Effector memory CD4-positive, alpha-beta T cell (primary cell): ENCODE measurements around the gene CAMK2N2.

Experiments used
- DNase-seq, 3 donors: peaks; one replicate each; pipeline ENCODE4 v3.0.0-alpha.2; 2020
- H3K27ac ChIP-seq: 2 replicates; pipeline ENCODE4 v1.7.0; 2013; ENCODE audit warnings: mild to moderate bottlenecking, low read length, moderate library complexity; ENCODE audit not compliant: insufficient read depth, poor library complexity, severe bottlenecking
- H3K27me3 ChIP-seq: replicated peaks from 2 replicates; pipeline ENCODE4 v1.7.0; 2013; ENCODE audit warnings: mild to moderate bottlenecking, low read length; ENCODE audit not compliant: insufficient read depth, control insufficient read depth, poor library complexity, severe bottlenecking
- H3K36me3 ChIP-seq: 2 replicates; pipeline ENCODE4 v1.7.0; 2013; ENCODE audit warnings: mild to moderate bottlenecking, low read length, moderate library complexity; ENCODE audit not compliant: control insufficient read depth, insufficient read depth
- H3K4me1 ChIP-seq: 2 replicates; pipeline ENCODE4 v1.7.0; 2013; ENCODE audit warnings: low read length, mild to moderate bottlenecking; ENCODE audit not compliant: control insufficient read depth, insufficient read depth, poor library complexity, severe bottlenecking
- H3K4me3 ChIP-seq: 2 replicates; pipeline ENCODE4 v1.7.0; 2013; ENCODE audit warnings: low read length, low read depth, mild to moderate bottlenecking; ENCODE audit not compliant: insufficient read depth, poor library complexity, severe bottlenecking
- H3K9me3 ChIP-seq: 2 replicates; pipeline ENCODE4 v1.7.0; 2013; ENCODE audit warnings: mild to moderate bottlenecking, low read length, moderate library complexity; ENCODE audit not compliant: control insufficient read depth

The CAMK2N2 gene

DNA sequence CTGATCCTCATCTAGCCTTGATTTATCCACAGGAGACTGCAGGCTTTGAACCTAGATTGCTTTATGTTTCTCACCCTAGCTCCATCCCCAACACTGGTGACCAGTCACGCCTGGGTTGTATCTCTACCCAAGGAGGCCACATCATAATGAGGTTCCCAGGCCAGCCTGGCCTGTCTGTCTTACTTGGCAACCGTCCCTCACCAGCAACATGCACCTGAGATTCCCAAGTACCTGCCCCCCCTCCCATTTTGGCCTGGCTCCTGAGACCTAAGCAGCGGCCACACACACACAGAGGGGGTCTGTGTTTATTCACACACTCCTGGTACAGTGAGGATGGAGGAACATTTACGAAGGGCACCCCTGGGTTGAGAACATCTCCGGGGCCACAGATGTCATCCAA, 2.4 kb downstream of the CAMK2N2 start:
- H3K4me1 ChIP-seq, result peaks cover 24% of the 10 kb centered on the region
- H3K4me3 ChIP-seq, result no peak overlapping the region
- no peaks in the 10 kb centered on the region for H3K9me3 ChIP-seq
- no peak for DNase-seq
- H3K36me3 ChIP-seq, result no peaks in the 10 kb centered on the region
- peaks cover 3% of the 10 kb centered on the region for H3K27me3 ChIP-seq
- H3K27ac ChIP-seq, result no peak overlapping the region

DNA sequence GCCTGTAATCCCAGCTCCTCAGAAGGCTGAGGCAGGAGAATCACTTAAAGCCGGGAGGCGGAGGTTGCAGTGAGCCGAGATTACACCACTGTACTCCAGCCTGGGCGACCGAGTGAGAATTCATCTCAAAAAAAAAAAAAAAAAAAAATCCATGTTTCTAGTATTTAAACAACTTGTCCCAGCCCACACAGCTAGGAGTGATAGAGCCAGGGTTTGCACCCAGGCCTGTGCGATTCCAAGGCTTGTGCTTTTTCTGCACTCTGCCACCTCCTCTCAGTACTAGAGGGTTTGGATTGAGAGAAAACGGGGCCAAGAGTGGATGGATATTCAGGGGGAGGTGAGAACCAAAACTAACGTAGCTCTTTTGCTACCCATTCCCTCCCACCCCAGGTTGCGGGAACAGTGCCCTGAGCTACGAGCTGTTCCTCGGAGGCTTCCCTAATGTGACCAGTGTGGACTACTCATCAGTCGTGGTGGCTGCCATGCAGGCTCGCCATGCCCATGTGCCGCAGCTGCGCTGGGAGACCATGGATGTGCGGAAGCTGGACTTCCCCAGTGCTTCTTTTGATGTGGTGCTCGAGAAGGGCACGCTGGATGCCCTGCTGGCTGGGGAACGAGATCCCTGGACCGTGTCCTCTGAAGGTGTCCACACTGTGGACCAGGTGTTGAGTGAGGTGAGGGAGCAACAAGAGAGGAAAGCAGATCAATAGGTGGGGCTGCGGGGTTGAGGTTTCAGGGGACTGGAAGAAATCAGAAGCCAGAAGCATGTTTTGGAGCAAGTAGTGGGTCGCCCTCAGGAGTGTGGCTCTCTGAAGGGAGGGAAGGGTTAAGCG, 4.1 kb downstream of the CAMK2N2 start:
- no peak overlapping the region for H3K27ac ChIP-seq
- DNase-seq, result no peak

GRCh38 chr3:184255291-184256039, 5.9 kb downstream of the CAMK2N2 start:
- no peak for DNase-seq
- Histone ChIP-seq H3K27ac (no peak overlapping the region), H3K9me3 (no peaks in the 10 kb centered on the region), H3K4me1 (peaks cover 4% of the 10 kb centered on the region), H3K4me3 (no peak overlapping the region), H3K36me3 (no peaks in the 10 kb centered on the region), H3K27me3 (peaks cover under 1% of the 10 kb centered on the region)

More for the DNA sequence above, 4.1 kb downstream of the CAMK2N2 start:
- H3K9me3 ChIP-seq, result no peaks in the 10 kb centered on the region
- no peaks in the 10 kb centered on the region for H3K36me3 ChIP-seq
- H3K4me3 ChIP-seq, result no peak overlapping the region
- peaks cover 3% of the 10 kb centered on the region for H3K27me3 ChIP-seq
- H3K4me1 ChIP-seq, result peaks cover 17% of the 10 kb centered on the region

DNA sequence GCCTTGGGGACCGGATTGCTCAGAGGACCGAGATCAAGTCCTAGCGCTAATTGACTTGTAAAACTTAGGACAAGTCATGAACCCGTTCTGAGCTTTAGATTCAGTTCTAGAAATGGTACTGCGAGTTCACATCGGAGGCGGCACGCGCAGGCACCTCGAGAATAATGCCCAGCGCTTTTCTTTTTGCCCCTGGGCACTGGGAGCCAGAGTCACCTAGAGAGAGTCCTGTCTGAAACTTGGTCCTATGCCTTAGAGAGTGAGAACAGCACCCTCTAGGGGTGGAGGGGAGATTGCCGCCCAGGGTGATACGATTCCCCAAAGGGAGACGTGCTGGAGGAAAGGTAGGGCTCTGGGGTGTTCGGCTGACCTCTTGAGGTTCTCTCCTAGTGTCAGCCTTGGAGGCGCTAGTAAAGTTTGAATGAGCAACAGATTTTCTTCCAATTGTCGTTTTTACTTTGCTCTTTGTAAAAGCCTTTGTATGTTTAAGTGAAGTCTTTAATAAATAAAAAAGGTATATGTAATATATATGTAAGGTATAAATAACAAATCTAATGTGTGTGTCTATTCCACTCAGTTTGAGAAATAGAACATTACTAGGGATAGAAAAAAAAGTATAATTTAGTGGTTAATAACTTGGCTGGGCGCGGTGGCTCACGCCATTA, 11.1 kb downstream of the CAMK2N2 start:
- peaks cover 4% of the 10 kb centered on the region for H3K36me3 ChIP-seq
- H3K27me3 ChIP-seq, result no peaks in the 10 kb centered on the region
- no peaks in the 10 kb centered on the region for H3K9me3 ChIP-seq
- peaks cover 3% of the 10 kb centered on the region for H3K4me1 ChIP-seq
- DNase-seq, result peak; percentile 66 to 83 (median 81)
- peak overlapping the region; percentile 56 for H3K27ac ChIP-seq
- peak overlapping the region; percentile 82 for H3K4me3 ChIP-seq

DNA sequence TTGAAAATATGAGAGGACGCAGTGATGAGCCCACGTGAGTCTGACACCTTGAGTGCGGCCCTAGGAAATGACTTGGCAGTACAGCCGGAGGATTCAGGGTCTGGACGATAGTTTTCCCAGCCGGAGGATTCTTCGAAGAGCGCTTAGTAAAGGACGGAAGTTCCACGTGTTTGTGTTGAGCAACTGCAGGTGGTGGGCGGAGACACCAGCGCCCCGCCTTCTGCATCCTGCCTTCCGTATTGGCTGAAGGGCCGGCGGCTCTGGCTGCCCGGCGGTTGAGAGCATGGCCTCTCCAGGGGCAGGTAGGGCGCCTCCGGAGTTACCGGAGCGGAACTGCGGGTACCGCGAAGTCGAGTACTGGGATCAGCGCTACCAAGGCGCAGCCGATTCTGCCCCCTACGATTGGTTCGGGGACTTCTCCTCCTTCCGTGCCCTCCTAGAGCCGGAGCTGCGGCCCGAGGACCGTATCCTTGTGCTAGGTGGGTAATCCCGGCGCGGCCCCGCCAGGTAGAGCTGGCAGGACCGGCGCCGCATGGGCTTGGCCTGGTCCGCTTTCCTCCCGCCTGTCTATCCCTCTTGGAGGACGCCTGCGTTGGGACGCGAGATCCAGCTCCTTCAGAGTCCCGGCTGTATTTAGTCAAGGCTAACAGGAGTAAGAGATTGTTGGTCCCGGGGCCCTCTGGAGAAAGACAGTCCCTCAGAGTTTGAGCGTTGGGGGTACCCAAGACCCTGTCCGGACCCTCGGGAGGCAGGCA, 11.8 kb downstream of the CAMK2N2 start, which contains the start of gene EEF1AKMT4:
Gene EEF1AKMT4, plus strand, starts transcription at position 261 of the 755 bp plus-strand sequence. Its CDS starts 23 bp downstream, at position 284.
- Histone ChIP-seq H3K4me3 (peak within 1 kb of the TSS; percentile 82), H3K9me3 (no peaks in the 10 kb centered on the region), H3K36me3 (peaks cover 11% of the 10 kb centered on the region), H3K27ac (peak within 1 kb of the TSS; percentile 71), H3K27me3 (no peaks in the 10 kb centered on the region), H3K4me1 (peaks cover 3% of the 10 kb centered on the region)
- peak; percentile 93 to 95 (median 94) for DNase-seq

DNA sequence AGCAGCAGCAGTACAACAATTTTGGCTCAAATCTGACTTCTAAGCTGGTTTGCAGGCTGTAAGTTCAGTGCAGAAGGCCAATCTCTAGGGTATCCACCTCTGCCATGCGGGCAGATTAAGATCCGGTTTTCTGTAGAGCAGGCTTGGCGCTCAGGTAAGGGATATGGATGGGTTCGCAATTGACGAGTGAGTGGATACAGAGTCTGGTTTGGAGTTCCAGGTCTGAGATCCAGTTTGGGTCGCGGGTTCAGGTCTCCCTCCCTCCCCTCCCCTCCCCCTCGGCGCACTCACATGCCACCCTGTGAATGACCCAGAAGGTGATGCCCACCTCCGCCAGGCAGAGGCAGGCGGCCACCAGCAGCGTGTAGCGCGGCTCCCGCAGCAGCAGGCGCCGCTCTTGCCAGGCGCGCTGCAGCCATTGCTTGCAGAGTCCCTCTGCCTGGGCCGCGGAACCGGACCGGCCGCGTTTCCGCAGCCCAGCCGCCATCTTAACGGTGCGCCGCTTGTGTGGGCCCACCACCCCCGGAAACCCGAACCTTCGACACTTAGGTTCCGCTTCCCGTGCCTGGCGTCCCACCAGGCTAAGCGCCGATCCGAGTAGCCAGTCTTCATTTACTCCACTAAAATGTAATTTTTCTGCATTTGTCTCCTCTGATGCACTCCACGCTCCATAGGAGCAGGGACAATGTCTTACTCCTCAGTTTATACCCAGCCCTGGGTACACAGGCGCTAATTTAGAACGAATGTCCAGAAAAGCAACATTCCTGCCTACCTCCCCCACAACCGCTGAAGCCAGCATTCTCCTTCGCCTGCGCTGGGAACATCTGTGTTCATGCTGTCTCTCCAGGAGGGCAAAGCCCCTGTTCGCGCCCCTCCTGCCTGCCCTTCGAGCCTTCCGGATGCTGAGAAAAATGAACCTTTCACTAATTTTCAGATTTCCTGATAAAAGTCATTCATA, 12.6 kb downstream of the CAMK2N2 start, which contains the start of gene ALG3:
Gene ALG3, minus strand, starts transcription at position 509 of the 958 bp plus-strand sequence. Its CDS starts 22 bp downstream, at position 487.
- peaks cover 3% of the 10 kb centered on the region for H3K4me1 ChIP-seq
- H3K27ac ChIP-seq, result peak within 1 kb of the TSS; percentile 71
- peak within 1 kb of the TSS; percentile 82 for H3K4me3 ChIP-seq
- H3K9me3 ChIP-seq, result no peaks in the 10 kb centered on the region
- no peaks in the 10 kb centered on the region for H3K27me3 ChIP-seq
- DNase-seq, result peak; percentile 73 to 79 (median 73)
- H3K36me3 ChIP-seq, result peaks cover 20% of the 10 kb centered on the region

- H3K4me1 ChIP-seq, result no peaks in the 10 kb centered on the region
- peaks cover 40% of the 10 kb centered on the region for H3K36me3 ChIP-seq
- H3K27ac ChIP-seq, result no peak overlapping the region
- no peak overlapping the region for H3K4me3 ChIP-seq
- DNase-seq, result no peak
- H3K9me3 ChIP-seq, result no peaks in the 10 kb centered on the region
- H3K27me3 ChIP-seq, result no peaks in the 10 kb centered on the region
Measured at GRCh38 chr3:184242297-184242685, 19.1 kb downstream of the CAMK2N2 start.

DNA sequence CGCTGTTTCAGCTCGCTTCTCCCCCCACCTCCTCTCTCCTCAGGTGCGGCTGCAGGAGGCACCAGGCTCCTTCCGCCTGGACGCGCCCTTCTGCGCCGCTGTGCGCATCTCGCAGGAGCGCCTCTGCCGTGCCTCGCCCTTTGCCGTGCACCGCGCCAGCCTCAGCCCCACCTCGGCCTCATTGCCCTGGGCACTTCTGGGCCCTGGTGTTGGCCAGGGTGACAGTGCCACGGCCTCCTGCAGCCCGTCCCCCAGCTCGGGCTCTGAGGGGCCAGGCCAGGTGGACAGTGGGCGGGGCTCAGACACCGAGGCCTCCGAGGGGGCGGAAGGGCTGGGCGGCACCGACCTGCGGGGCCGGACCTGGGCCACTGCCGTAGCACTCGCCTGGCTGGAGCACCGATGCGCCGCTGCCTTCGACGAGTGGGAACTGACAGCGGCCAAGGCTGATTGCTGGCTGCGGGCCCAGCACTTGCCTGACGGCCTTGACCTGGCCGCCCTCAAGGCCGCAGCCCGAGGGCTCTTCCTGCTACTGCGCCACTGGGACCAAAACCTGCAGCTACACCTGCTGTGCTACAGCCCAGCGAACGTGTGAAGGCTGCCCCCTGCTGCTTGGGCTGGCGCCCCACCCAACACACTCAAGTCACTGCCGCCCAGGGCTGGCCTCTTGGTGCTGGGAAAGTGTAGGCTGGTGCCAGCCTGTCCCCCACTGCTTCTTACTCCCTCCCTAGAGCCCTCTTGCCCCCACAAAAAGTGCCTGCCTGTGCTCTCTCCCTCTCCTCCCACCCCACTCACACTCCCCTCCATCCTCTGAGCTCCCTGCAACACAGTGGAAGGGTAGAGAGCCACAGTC, 19.7 kb downstream of the CAMK2N2 start:
- Histone ChIP-seq H3K36me3 (peaks cover 40% of the 10 kb centered on the region), H3K27me3 (no peaks in the 10 kb centered on the region), H3K4me1 (no peaks in the 10 kb centered on the region), H3K4me3 (no peak overlapping the region), H3K9me3 (no peaks in the 10 kb centered on the region), H3K27ac (no peak overlapping the region)
- DNase-seq, result no peak
